IMR-90 (cell line): ENCODE results near the gene ZNF529. TPM values are rescaled to one million over a fixed set of nuclear protein-coding genes. Genes with fewer than 3 reads are reported as not detected.

Experiments used
- ATAC-seq: fragments of 200-7000 bp; cut with Tn5 transposase; 2 replicates; pipeline ENCODE4 v1.9.1; 2020; ENCODE audit warnings: low read depth, mild to moderate bottlenecking, moderate library complexity
- BruUV-seq: library from RNA; stranded (reverse); fragments of 400-500 nt; replicated peaks from 2 replicates; lab custom pipeline; 2021; lab: Mats Ljungman, UMichigan
- CTCF ChIA-PET: fragments of 300-600 bp; formaldehyde crosslinking; extraction: SDS; loops from one replicate; lab custom pipeline; 2021; ENCODE audit warnings: antibody characterized with exemption; lab: Yijun Ruan, JAX
- POLR2A ChIA-PET: fragments of 300-600 bp; sonication (Branson Sonifier 250); formaldehyde crosslinking; loops from one replicate; lab custom pipeline; 2022; ENCODE audit warnings: antibody characterized with exemption; ENCODE audit not compliant: unreplicated experiment; lab: Charles Lee
- DNase-seq: peaks from one replicate; pipeline ENCODE4 v3.0.0; 2013
- H2AFZ ChIP-seq: replicated peaks from 2 replicates; pipeline ENCODE3; 2013; ENCODE audit warnings: low read length, mild to moderate bottlenecking; ENCODE audit not compliant: poor library complexity
- H2AK5ac ChIP-seq: 2 replicates; pipeline ENCODE4 v1.6.1; 2013; ENCODE audit warnings: low read depth, low read length, inconsistent platforms
- H2AK9ac ChIP-seq: replicated peaks from 2 replicates; pipeline ENCODE3; 2013; ENCODE audit warnings: mild to moderate bottlenecking, low read depth, low read length, moderate library complexity; ENCODE audit not compliant: poor library complexity
- H2BK120ac ChIP-seq: 2 replicates; pipeline ENCODE4 v1.6.1; 2013; ENCODE audit warnings: low read depth, low read length, inconsistent platforms
- H2BK15ac ChIP-seq: 3 replicates; pipeline ENCODE4 v1.6.1; 2013; ENCODE audit warnings: low read depth, low read length, inconsistent platforms
- H2BK20ac ChIP-seq: 2 replicates; pipeline ENCODE4 v1.6.1; 2013; ENCODE audit warnings: low read depth, mild to moderate bottlenecking, inconsistent platforms, low read length, moderate library complexity
- H2BK5ac ChIP-seq: 2 replicates; pipeline ENCODE4 v1.6.1; 2013; ENCODE audit warnings: mild to moderate bottlenecking, low read depth, low read length, inconsistent platforms; ENCODE audit not compliant: poor library complexity, severe bottlenecking
- H3K14ac ChIP-seq: replicated peaks from 2 replicates; pipeline ENCODE4 v1.6.1; 2013; ENCODE audit warnings: low read depth, low read length, inconsistent platforms
- H3K18ac ChIP-seq: 2 replicates; pipeline ENCODE4 v1.6.1; 2013; ENCODE audit warnings: low read depth, low read length, control low read depth
- H3K23ac ChIP-seq: 2 replicates; pipeline ENCODE4 v1.6.1; 2013; ENCODE audit warnings: low read depth, low read length, inconsistent platforms
- H3K27ac ChIP-seq: 2 replicates; pipeline ENCODE4 v1.5.1; 2013; ENCODE audit warnings: mild to moderate bottlenecking, control low read depth, low read length; ENCODE audit not compliant: insufficient read depth
- H3K27me3 ChIP-seq: 2 replicates; pipeline ENCODE4 v1.6.1; 2013; ENCODE audit warnings: low read length; ENCODE audit not compliant: control insufficient read depth, insufficient read depth
- H3K36me3 ChIP-seq: 2 replicates; pipeline ENCODE4 v1.6.1; 2013; ENCODE audit warnings: low read length, mixed read lengths; ENCODE audit not compliant: control insufficient read depth, insufficient read depth
- H3K4ac ChIP-seq: 2 replicates; pipeline ENCODE4 v1.6.1; 2013; ENCODE audit warnings: low read depth, low read length, inconsistent platforms
- H3K4me1 ChIP-seq: 2 replicates; pipeline ENCODE4 v1.6.1; 2013; ENCODE audit warnings: low read length, mixed read lengths; ENCODE audit not compliant: control insufficient read depth, insufficient read depth
- H3K4me2 ChIP-seq: 2 replicates; pipeline ENCODE4 v1.6.1; 2013; ENCODE audit warnings: low read depth, mild to moderate bottlenecking, control low read depth, low read length, moderate library complexity
- H3K4me3 ChIP-seq: 2 replicates; pipeline ENCODE4 v1.5.1; 2013; ENCODE audit warnings: low read depth, mild to moderate bottlenecking, control low read depth, low read length, moderate library complexity; ENCODE audit not compliant: insufficient read depth
- H3K56ac ChIP-seq: 2 replicates; pipeline ENCODE4 v1.6.1; 2013; ENCODE audit warnings: low read length, inconsistent platforms; ENCODE audit not compliant: insufficient read depth; ENCODE audit errors: extremely low read depth
- H3K79me1 ChIP-seq, 2 experiments: 2 replicates each; pipeline ENCODE4 v1.6.1; 2013; ENCODE audit warnings: low read length in 2 of 2, inconsistent platforms in 1 of 2, low read depth in 1 of 2
- H3K9ac ChIP-seq: 2 replicates; pipeline ENCODE4 v1.6.1; 2013; ENCODE audit warnings: low read depth, low read length, control low read depth
- H3K9me1 ChIP-seq: 2 replicates; pipeline ENCODE4 v1.6.1; 2013; ENCODE audit warnings: low read length, inconsistent platforms; ENCODE audit not compliant: insufficient read depth
- H3K9me3 ChIP-seq: 2 replicates; pipeline ENCODE4 v1.6.1; 2013; ENCODE audit warnings: low read length; ENCODE audit not compliant: control insufficient read depth, insufficient read depth
- H4K20me1 ChIP-seq: 2 replicates; pipeline ENCODE4 v1.6.1; 2013; ENCODE audit warnings: low read length, inconsistent platforms; ENCODE audit not compliant: insufficient read depth
- H4K5ac ChIP-seq: 2 replicates; pipeline ENCODE4 v1.6.1; 2013; ENCODE audit warnings: mild to moderate bottlenecking, low read depth, low read length, control low read depth
- H4K8ac ChIP-seq, 2 experiments: 2 replicates each; pipeline ENCODE4 v1.6.1; 2013; ENCODE audit warnings: low read depth in 2 of 2, low read length in 2 of 2, control low read depth in 1 of 2, inconsistent platforms in 1 of 2
- H4K91ac ChIP-seq: 2 replicates; pipeline ENCODE4 v1.6.1; 2013; ENCODE audit warnings: low read depth, low read length, inconsistent platforms; ENCODE audit not compliant: insufficient read depth
- BHLHE40 ChIP-seq: fragments of 150-350 bp; IDR thresholded peaks from 2 replicates; pipeline ENCODE4 v1.6.1; 2016; ENCODE audit warnings: mild to moderate bottlenecking, low read depth, low read length
- CTCF ChIP-seq: conservative IDR thresholded peaks from 2 replicates; pipeline ENCODE4 v1.5.1; 2012; ENCODE audit warnings: mild to moderate bottlenecking, low read depth, low read length, improper control_type of control experiment
- MAFK ChIP-seq: IDR thresholded peaks from 2 replicates; pipeline ENCODE4 v1.6.1; 2012; ENCODE audit warnings: low read depth, low read length, improper control_type of control experiment
- POLR2A ChIP-seq: IDR thresholded peaks from 2 replicates; pipeline ENCODE4 v1.6.1; 2012; ENCODE audit warnings: mild to moderate bottlenecking, low read depth, low read length
- RFX5 ChIP-seq: IDR thresholded peaks from 2 replicates; pipeline ENCODE4 v1.8.0; 2012; ENCODE audit warnings: low read depth, mild to moderate bottlenecking, low read length, moderate library complexity
- SMC3 ChIP-seq: fragments of 150-350 bp; IDR thresholded peaks from 2 replicates; pipeline ENCODE4 v1.6.1; 2016; ENCODE audit warnings: low read depth, mild to moderate bottlenecking, antibody characterized with exemption, low read length, moderate library complexity
- USF2 ChIP-seq: fragments of 150-350 bp; IDR thresholded peaks from 2 replicates; pipeline ENCODE4 v1.6.1; 2017; ENCODE audit warnings: mild to moderate bottlenecking, antibody characterized with exemption, low read length, low read depth
- WGBS, 2 experiments: methylation state at CpG; one replicate each; pipeline versions ENCODE4 v1.1.5 to v1.1.7; 2013; ENCODE audit warnings: missing lambda C conversion rate in 2 of 2; ENCODE audit not compliant: insufficient read length in 1 of 2; ENCODE audit errors: extremely low coverage in 2 of 2; 5-methylcytosine and 5-hydroxymethylcytosine counted together
- dilution Hi-C: fragments of 300-500 bp; cut with HindIII; formaldehyde crosslinking; loops from one replicate; pipeline ENCODE4 v1.14.3; 2018; ENCODE audit warnings: low sequenced_read_pairs; ENCODE audit not compliant: unreplicated experiment
- in situ Hi-C: fragments of 300-500 bp; cut with MboI; formaldehyde crosslinking; loops from 3 replicates; pipeline ENCODE4 v1.14.3; 2019; ENCODE audit warnings: low sequenced_read_pairs, inconsistent platforms, mixed read lengths
- intact Hi-C: fragments of 100-400 bp; cut with micrococcal nuclease; formaldehyde crosslinking; loops from 2 replicates; pipeline ENCODE4 v1.10.0; 2022
- polyA plus RNA-seq, 3 experiments: library from polyadenylated mRNA; depleted of rRNA; stranded (reverse); fragments of >200 nt; gene quantifications; 2 replicates each; pipeline ENCODE4 v1.2.3, GENCODE V29; 2012; ENCODE audit warnings: low replicate concordance in 1 of 3
- total RNA-seq: library from RNA; depleted of rRNA; stranded (reverse); fragments of >200 nt; gene quantifications from 2 replicates; pipeline ENCODE4 v1.2.3, GENCODE V29; 2012

Gene ZNF529
- total and polyA plus RNA-seq, 2 of the 4 experiments (the other 2 are of a cell fraction) = 2.4 to 6.8 TPM

GRCh38 chr19:36514012-36514612 lies 59.0 kb downstream of the ZNF529 start:
- no peak overlapping the region for H3K56ac ChIP-seq
- no peak overlapping the region for H4K8ac ChIP-seq
- in situ Hi-C loops = no loop called here
- H3K18ac ChIP-seq = no peak overlapping the region
- DNase-seq (no peak), ATAC-seq (no peak)
- H3K27ac ChIP-seq = no peak overlapping the region
- H3K14ac ChIP-seq = no peak overlapping the region
- TF ChIP-seq CTCF = no peak
- no peak for TF ChIP-seq SMC3
- TF ChIP-seq MAFK = no peak
- TF ChIP-seq POLR2A = no peak
- no peak for TF ChIP-seq USF2
- no peak for TF ChIP-seq RFX5
- no peak for TF ChIP-seq BHLHE40
- no peak overlapping the region for H3K9ac ChIP-seq
- peaks cover 0 to 5% of the 10 kb centered on the region in 2 experiments; a peak in 2 of 4 replicates for H3K79me1 ChIP-seq
- no peak overlapping the region for H3K4me3 ChIP-seq
- WGBS, 2 experiments = no CpG with 5 or more reads among the region's 2 CpGs
- no TSS peak for BruUV-seq
- POLR2A ChIA-PET = no interaction called here
- no peak overlapping the region for H2BK5ac ChIP-seq
- no peak overlapping the region for H2BK120ac ChIP-seq
- H3K4me2 ChIP-seq = no peak overlapping the region
- H4K20me1 ChIP-seq = no peaks in the 10 kb centered on the region
- peaks cover 43% of the 10 kb centered on the region for H3K36me3 ChIP-seq
- intact Hi-C loops = no loop called here
- H3K23ac ChIP-seq = no peak overlapping the region
- no peak overlapping the region for H2BK20ac ChIP-seq
- no peak overlapping the region for H4K91ac ChIP-seq
- no peaks in the 10 kb centered on the region for H3K27me3 ChIP-seq
- dilution Hi-C loops = no loop called here
- no peak overlapping the region for H2AK9ac ChIP-seq
- no peak overlapping the region for H2BK15ac ChIP-seq
- H3K4me1 ChIP-seq = no peaks in the 10 kb centered on the region
- H3K9me1 ChIP-seq = no peaks in the 10 kb centered on the region
- H3K4ac ChIP-seq = no peak overlapping the region
- no peak overlapping the region for H2AFZ ChIP-seq
- CTCF ChIA-PET = no interaction called here
- H4K5ac ChIP-seq = no peak overlapping the region
- H3K9me3 ChIP-seq = peaks cover 74% of the 10 kb centered on the region
- no peak overlapping the region for H2AK5ac ChIP-seq
